ENCODE data around the gene PRSS53. TPM values are rescaled to one million over a fixed set of nuclear protein-coding genes. Genes with fewer than 3 reads are reported as not detected.

PRSS53 gene
- total RNA-seq, 1 donor from 2014 or later: 1.2 TPM

- Histone ChIP-seq H3K4me3 (no peak overlapping the region), H3K27ac (replicated peaks) (no peak overlapping the region), H3K9me3 (replicated peaks) (no peaks in the 10 kb centered on the region), H3K4me1 (peaks cover 20% of the 10 kb centered on the region), H3K27me3 (ENCODE audit: low read depth) (no peaks in the 10 kb centered on the region), H3K36me3 (peaks cover 92% of the 10 kb centered on the region)
- DNase-seq: no peak
- intact Hi-C loops (cut with micrococcal nuclease): no loop called here
- TF ChIP-seq CTCF (IDR thresholded peaks at IDR 0.05; ENCODE audit: borderline replicate concordance): no peak
Measured at GRCh38 chr16:31080756-31081419, 7.9 kb downstream of the PRSS53 start.

- TF ChIP-seq CTCF (IDR thresholded peaks at IDR 0.05; ENCODE audit: borderline replicate concordance): no peak
- Histone ChIP-seq H3K4me1 (peaks cover 27% of the 10 kb centered on the region), H3K9me3 (replicated peaks) (no peaks in the 10 kb centered on the region), H3K27me3 (ENCODE audit: low read depth) (no peaks in the 10 kb centered on the region), H3K36me3 (peaks cover 87% of the 10 kb centered on the region), H3K4me3 (no peak overlapping the region), H3K27ac (replicated peaks) (no peak overlapping the region)
- no peak for DNase-seq
- intact Hi-C loops (cut with micrococcal nuclease): no loop called here
Measured at GRCh38 chr16:31080035-31080629, 8.6 kb downstream of the PRSS53 start.

- Histone ChIP-seq H3K27me3 (ENCODE audit: low read depth) (no peaks in the 10 kb centered on the region), H3K36me3 (peaks cover 83% of the 10 kb centered on the region), H3K4me1 (peaks cover 34% of the 10 kb centered on the region), H3K27ac (replicated peaks) (no peak overlapping the region), H3K9me3 (replicated peaks) (no peaks in the 10 kb centered on the region), H3K4me3 (no peak overlapping the region)
- DNase-seq: no peak
- no peak for TF ChIP-seq CTCF (IDR thresholded peaks at IDR 0.05; ENCODE audit: borderline replicate concordance)
- intact Hi-C loops (cut with micrococcal nuclease): no loop called here
Measured at GRCh38 chr16:31079342-31079944, 9.3 kb downstream of the PRSS53 start.

- intact Hi-C loops (cut with micrococcal nuclease): no loop called here
- Histone ChIP-seq H3K4me1 (peaks cover 37% of the 10 kb centered on the region), H3K9me3 (replicated peaks) (no peaks in the 10 kb centered on the region), H3K27ac (replicated peaks) (no peak overlapping the region), H3K36me3 (peaks cover 76% of the 10 kb centered on the region), H3K27me3 (ENCODE audit: low read depth) (no peaks in the 10 kb centered on the region), H3K4me3 (no peak overlapping the region)
- TF ChIP-seq CTCF (IDR thresholded peaks at IDR 0.05; ENCODE audit: borderline replicate concordance): no peak
- DNase-seq: no peak
Measured at GRCh38 chr16:31078597-31079341, 10.0 kb downstream of the PRSS53 start.

GRCh38 chr16:31077592-31078396 lies 10.9 kb downstream of the PRSS53 start:
- intact Hi-C loops (cut with micrococcal nuclease): no loop called here
- H3K4me1 ChIP-seq: peaks cover 42% of the 10 kb centered on the region
- peaks cover 66% of the 10 kb centered on the region for H3K36me3 ChIP-seq
- no peaks in the 10 kb centered on the region for H3K27me3 ChIP-seq (ENCODE audit: low read depth)
- DNase-seq: no peak
- no peak for TF ChIP-seq CTCF (IDR thresholded peaks at IDR 0.05; ENCODE audit: borderline replicate concordance)
- H3K27ac ChIP-seq (replicated peaks): no peak overlapping the region
- no peak overlapping the region for H3K4me3 ChIP-seq
- no peaks in the 10 kb centered on the region for H3K9me3 ChIP-seq (replicated peaks)
